ENCODE measurements around the gene UBE3A.
"Not testable (repeated sequence)": the region's sequence is repeated elsewhere in the genome, so short reads cannot be mapped to it uniquely, and the experiment has no call there.

Gene UBE3A

DNA sequence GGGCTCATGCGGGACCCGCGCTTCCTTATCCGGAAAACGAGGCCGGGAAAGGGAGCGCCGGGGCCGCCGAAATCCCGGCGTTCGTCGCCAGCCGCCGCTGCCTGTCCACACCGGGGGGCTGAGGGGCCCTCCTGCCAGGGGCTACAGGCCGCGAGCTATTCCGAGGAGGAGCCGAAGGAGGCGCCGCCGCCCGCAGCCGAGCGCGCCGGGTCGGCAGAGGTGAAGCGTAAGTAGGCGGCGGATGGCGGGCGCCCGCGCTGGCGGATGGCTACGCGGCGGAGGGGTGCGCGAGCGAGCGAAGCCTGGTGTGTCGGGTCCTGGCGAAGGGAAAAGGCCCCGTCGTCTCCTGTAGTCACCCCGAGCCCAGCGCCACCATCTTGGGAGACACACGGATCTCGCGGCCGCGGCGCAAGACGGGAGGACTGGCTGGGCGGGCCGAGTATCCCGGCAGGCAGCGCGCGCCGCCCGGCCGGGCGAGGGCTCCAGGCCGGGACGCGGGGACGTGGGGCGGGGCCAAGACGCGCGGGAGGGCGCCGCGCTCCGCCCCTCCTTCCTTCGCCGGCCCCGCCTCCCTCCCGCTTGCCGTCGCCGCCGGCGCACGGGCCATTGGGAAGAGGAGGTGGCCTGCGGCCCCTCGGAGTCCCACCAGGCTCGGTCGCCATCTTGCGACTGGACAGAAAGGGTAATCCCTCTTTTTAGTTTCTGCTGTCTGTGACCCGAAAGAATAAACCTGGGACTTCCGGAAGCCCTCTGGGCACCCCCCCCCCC lies at the start of gene UBE3A:
Gene UBE3A (minus strand): TSS at position 424 of the 768 bp plus-strand sequence. CDS start 29,917 bp downstream, outside the sequence.
- peak; percentile 81 for DNase-seq

DNA sequence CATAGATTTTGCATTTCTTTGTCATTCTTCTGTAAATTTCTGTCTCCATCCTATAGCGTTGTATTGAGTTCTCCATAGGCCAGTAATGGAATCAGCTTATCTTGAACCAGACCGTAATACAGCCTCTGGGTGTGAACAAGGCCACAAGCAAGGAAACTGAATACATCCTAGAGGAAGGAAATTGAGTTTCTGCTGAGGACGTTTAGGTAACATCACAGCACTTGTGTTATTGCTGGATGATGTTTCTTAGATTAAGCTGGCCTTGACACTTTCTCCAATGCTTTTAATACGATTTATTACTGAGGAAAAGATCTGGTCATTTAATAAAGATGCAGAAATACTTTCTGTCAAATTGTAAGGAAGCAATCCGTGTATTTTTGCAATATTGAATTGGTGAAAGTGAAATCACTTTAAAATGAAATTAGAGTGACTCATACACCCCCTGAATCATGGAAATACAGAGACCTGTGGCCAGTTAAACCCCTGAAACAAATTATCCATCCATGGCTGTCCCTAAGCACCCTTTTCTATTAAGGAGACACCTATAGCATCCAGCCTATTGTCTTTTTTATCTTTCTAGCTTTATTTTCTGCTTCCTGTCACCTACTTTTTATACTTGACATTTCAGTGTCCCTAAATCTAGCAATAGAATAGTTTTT lies 48.5 kb upstream of the UBE3A start:
- no peak for DNase-seq

GRCh38 chr15:25486051-25486450 lies 47.2 kb upstream of the UBE3A start:
- no peak for DNase-seq

- peak; percentile 19 for DNase-seq
Measured at GRCh38 chr15:25481208-25481859, 42.5 kb upstream of the UBE3A start.

- DNase-seq: no peak
Measured at GRCh38 chr15:25478313-25478712, 39.5 kb upstream of the UBE3A start.

DNA sequence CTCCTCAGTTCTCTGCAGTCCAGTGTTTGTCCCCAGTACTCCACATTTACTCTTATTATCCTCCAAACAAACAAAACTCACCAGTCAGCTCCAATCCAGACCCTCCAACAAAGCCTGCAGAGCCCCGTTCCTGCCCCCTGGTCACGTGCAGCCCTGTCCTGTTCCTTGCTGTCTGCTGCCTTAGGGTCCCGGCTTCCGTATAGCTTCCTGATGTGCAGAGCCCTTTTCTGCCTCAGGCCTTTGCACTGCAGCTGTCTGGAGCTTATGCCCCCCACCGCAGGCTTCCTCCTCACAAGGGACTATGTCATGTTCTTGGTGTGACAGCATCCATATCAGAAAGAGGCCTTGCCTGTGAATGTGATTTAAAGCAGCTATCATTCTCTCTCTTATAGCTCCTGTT lies 39.0 kb upstream of the UBE3A start:
- DNase-seq: no peak

DNA sequence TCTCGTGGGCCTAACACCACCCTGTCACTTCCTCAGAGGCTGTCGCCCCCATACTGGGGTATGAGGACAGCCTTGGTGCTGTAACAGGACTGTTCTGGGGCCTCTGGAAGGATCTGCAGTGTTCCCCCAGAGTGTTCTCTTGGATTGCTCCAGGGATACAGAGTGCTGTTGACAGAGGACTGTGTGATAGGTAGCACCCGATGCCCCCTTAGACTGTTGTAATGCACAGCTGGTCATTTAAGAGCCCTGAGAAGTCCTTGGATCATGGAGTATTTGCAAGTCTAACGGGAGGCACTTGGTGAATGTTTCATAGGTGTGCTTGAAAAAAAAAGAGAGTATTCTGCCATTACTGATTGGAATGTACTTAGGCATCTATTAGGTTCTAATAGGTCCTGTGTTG lies 35.4 kb upstream of the UBE3A start:
- no peak for DNase-seq

DNA sequence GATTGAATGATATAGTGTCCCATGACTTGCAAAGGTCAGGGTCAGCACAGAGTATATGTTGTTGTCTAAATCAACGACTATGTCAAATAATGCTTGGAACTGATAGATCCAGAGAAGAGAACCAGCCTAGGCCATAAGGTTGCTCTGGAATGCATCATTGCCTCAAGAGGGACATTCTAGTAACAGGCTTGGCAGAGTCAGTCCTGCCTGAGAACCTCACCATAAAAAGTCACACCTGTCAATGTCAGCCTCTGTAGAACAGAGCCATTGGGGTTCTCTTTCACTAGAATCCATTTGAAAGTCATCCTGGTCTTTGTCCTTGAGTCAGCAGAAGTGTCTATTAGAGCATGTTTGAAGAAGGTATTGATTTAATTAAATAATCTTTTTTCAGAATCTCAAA lies 31.4 kb upstream of the UBE3A start:
- no peak for DNase-seq

- no peak for DNase-seq
Measured at GRCh38 chr15:25469377-25469776, 30.6 kb upstream of the UBE3A start.

DNA sequence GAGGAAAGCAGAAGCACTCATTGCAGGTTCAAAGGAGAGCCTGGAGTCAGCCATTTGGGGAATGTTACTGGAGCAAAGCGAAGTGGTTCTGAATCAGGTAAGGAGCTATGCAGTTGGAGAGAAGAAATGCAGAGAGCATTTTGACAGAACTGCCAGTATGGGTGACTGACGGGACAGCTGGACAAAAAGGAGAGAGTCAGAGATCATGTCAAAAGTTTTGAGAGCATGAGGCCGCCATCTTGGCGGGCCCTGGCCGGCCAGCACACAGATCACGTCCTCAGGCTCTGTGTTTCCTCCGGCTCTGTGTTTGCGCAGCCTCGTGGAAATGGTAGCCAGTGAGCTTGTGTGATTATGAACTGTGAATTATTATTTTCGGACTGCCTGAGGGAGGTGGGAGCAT lies 29.8 kb upstream of the UBE3A start:
- no peak for DNase-seq

- no peak for DNase-seq
Measured at GRCh38 chr15:25465835-25466234, 27.0 kb upstream of the UBE3A start.

DNA sequence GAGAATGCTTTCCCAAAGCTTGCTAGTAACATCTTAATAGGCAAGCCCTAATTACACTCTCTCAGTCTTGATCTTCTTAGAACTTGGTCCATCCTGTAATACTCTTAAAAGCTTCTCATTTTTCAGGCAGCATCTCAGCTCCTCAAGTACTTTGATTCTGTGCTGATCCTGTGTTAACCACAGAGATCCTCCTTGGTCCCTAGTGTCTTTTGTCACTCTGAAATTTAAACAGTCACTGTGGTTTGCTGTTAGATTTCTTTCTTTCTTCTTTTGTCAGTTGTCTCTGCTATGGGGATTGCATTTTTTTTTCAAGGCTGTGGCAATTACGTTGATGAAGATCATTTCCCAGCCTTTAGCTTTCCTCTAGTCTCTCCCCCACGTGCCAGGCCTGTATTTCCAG lies 26.0 kb upstream of the UBE3A start:
- DNase-seq: no peak

DNA sequence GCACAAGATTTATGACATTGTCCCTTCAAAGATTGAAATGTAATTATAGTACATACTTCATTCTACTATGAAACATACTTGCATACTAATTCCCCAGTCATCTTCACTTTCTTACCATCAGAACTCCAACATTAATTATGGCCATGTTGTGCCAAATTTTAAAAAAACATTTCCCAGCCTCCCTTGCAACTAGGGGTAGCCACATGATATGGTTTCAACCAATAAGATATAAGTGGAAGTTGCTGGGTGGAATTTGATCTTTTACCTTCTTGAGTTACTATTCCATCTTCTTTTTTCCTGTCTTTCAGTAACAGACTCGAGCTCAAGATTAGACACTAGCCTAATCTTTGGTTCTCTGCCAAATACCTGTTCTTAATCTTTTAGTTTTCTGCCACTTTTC lies 25.6 kb upstream of the UBE3A start:
- DNase-seq: no peak

DNA sequence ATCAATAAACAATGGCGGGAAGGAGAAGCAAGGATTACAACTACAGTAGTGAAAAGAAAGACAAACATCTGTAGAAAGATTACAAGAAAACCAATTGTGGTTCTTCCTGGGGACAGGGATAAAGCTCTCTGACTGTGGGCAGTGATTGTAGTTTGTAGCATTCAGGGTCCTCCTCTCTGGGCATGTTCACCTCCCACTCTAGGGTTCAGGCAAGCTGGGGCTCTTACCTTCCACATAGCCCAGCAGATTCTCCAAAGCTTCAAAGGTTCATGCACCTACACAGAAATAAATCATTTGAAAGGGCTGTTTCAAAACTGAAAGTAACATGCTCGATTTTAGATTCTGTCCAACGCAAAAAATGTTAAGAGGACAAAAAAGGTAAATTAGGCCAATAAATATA lies 17.4 kb upstream of the UBE3A start:
- DNase-seq: no peak

GRCh38 chr15:25455226-25455625 lies 16.4 kb upstream of the UBE3A start:
- DNase-seq: no peak

DNA sequence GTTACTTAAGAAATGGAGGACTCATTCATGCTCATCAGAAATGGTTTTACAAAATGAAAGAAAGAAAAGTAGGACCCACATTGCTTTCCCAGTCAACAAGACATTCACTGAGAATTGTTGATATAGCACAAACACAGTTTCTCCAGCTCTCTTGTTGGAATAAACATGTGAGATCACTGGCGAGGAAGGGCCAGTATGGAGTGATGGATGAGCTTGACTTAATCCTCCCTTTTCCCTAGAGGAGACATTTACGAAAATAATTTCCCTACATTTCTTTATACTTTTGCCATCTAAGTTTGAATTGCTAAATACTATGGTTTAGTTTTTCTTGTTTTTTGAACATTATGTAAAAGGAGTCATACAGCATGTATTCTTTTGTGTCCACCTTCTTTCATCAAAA lies 15.9 kb upstream of the UBE3A start:
- DNase-seq: no peak

DNA sequence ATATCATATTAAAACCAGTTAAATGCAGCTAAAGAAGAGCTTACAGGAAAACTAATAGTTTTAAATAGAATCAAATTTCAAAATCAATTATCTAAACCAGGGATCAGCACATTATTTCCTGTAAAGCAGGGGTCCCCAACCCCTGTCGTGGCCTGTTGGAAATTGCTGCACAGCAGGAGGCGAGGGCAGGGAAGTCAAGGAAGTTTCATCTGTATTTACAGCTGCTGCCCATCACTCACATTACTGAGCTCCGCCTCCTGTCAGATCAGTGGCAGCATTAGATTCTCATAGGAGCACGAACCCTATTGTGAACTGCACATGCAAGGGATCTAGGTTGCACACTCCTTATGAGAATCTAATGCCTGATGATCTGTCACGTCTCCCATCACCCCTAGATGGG lies 14.4 kb upstream of the UBE3A start:
- DNase-seq: not testable (repeated sequence)

- no peak for DNase-seq
Measured at GRCh38 chr15:25451501-25451900, 12.7 kb upstream of the UBE3A start.

- DNase-seq: no peak
Measured at GRCh38 chr15:25450163-25450562, 11.3 kb upstream of the UBE3A start.

- no peak for DNase-seq
Measured at GRCh38 chr15:25446076-25446475, 7.3 kb upstream of the UBE3A start.

DNA sequence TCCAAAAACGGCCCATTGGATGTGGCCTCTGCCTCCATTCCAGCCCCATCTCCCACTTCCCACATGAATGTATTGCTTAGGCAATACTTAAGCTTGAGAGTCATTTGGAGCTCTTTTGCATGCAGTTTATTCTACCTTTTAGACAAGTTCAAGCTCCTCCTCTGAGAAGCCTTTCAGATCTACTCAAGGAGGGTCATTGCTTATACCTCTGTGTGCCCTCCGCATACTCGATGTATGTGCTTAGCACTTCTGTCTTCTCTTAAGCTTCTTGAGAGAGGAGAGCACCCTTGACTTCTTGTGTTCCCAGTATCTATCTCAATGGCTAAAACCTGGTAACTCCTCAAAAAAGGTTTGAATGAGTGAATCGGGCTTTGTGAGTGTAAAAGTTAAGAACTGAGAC lies 6.6 kb upstream of the UBE3A start:
- no peak for DNase-seq

GRCh38 chr15:25441111-25441510 lies 2.3 kb upstream of the UBE3A start:
- DNase-seq: no peak

- DNase-seq: peak; percentile 57
Measured at GRCh38 chr15:25439369-25439836, 579 bp upstream of the UBE3A start.
